Measurements from ENCODE around the gene FGD3.

The FGD3 gene

DNA sequence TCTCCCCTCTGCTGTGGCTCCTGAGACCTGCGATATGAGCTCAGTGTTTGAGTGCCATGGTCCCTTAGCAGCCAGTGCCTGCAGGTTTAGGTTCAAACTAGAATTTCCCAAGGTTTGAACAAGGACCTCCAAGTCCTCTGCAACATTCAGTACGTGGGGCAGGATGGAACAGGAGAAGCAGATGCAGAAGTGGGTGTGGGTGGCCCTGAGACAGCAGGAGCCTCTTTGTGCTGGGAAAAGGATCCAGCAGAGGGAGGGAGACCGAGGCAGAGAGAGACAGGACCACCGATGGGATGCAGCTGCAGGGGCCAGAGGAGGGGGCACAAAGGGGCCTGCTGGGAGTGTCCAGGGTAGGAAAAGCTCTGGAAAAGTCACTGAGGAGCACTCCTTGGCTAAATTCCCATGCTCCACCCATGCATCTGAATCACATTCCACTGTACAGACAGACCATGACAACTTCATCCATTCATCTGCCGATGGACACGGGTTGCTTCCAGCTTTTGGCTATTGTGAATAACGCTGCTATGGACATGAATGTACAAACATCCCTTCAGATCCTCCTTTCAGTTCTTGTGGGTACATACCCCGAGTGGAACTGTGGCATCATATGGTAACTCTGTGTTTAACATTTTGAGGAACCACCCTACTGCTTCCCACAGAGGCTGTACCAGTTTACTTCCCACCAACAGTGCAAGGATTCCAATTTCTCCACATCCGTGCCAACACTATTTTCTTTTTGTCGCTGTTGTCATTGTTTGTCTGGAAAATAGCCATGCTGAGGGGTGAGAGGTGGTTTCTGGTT lies 84.5 kb downstream of the FGD3 start:
- no peak for DNase-seq

DNA sequence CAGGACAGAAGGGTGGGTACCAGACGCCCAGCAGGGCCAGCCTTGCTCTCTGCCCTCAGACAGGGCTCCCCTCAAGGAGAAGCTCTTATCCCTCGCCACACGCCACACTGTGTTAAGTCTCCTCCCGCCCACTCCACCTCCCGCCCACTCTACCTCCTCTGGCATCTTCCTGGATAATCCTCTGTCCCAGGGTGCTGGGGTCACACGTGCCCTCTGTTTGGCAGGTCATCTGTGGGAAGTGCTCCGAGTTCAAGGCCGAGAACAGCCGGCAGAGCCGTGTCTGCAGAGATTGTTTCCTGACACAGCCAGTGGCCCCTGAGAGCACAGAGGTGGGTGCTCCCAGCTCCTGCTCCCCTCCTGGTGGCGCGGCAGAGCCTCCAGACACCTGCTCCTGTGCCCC lies 85.2 kb downstream of the FGD3 start:
- DNase-seq, result no peak

DNA sequence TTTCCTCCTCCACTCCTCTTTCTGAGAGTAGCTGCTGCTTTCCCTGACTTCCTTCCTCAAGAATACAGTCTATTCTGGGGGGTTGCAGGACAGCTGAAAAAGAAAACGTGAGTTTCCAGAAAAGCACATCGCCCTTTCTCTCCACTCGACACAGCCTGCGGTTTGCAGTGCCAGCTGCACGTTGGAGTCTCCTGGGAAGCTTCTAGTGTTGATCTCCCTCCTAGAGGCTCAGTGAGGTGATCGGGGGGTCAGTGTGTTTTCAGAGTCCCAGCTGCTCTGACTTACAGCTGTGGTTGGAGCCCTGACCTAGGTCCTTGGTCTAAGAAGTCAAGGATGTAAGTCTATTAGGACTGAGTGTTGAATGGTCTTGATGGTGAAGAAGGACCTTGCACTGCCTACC lies 86.2 kb downstream of the FGD3 start:
- no peak for DNase-seq

DNA sequence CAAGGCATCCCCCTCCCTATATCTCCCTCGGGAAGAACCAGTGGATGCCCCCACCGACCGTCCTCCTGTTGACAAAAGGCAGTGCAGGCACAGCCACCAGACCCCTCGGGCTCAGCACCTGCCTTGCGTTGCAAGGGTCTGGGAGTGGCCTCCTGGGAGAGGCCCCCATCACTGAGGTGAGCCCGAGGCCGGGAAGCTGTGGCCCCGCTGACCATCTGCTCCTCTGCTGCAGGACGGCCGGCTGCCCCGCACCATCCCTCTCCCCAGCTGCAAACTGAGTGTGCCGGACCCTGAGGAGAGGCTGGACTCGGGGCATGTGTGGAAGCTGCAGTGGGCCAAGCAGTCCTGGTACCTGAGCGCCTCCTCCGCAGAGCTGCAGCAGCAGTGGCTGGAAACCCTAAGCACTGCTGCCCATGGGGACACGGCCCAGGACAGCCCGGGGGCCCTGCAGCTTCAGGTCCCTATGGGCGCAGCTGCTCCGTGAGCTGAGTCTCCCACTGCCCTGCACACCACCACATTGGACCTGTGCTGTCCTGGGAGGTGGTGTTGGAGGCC lies 87.9 kb downstream of the FGD3 start:
- DNase-seq, result no peak

DNA sequence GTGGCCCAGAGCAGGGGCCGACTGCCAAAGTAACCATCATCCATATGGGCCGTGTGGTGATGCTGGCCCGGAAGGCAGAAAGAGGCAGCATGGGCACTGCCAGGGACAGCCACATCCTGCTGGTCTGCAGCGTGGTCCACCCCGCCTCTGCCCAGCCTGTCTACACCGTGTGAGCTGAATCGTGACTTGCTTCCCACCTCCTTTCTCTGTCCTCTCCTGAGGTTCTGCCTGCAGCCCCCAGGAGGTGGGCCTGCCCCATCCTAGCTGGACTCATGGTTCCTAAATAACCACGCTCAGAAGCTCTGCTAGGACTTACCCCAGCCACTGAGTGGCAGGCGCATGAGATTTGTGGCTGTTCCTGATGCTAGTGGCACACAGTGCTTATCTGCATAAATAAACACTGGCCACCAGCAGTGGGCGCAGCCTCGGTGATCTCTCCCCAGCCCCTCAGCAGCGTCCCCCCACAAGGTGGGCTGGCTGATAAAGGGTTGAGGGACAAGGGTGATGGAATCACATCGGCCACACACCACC lies 88.6 kb downstream of the FGD3 start:
- DNase-seq, result no peak

DNA sequence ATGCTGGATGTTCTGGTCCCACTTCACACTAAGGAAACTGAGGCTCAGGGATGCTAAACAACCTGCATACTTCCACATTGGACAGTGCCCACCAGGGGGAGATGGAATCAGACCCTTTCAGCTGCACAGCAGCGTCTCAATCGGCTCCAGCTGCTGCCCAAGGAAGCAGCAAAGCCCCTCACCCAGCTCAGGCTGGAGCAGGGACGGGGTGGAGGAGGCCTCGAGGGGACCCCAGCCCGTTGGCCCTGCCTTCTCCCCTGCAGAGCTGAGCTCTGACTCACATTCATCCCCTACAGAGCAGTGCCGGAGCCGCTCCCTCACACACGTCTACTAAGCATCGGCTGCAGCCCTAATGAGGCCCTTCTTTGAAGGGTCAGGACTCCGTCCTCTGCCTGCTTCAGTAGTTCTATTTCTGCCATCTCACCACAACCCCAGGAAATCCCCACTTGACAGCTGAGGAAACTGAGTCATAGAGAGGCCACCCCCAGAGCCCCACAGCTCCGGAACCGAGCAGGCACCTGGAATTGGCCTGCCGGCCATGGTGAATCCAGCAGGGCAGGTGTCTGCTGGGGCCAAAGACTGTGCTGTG lies 89.7 kb downstream of the FGD3 start:
- DNase-seq, result no peak

DNA sequence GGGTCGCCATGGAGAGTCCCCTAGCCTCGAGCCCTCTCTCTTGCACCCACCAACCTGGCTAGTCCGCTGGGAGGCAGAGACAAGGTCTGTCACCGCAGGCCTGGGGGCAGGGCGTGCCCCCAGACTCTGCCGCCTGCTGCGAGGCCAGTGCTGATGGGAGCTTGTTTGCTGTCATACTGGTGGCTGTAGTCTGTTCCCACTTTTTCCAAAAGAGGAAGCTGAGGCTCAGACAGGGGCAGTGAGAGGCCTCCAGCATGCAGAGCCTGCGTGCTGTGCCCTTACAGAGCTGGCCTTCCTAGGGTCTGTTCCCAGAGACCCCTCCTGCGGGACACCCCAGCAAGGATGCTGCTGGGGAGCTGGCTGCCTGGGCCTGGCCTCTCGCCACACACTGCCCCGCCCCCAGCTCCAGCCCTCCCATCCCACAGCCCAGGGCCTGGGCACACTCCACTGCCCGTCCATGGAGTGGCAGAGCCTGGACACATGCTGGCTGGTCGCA lies 90.2 kb downstream of the FGD3 start:
- DNase-seq, result no peak

DNA sequence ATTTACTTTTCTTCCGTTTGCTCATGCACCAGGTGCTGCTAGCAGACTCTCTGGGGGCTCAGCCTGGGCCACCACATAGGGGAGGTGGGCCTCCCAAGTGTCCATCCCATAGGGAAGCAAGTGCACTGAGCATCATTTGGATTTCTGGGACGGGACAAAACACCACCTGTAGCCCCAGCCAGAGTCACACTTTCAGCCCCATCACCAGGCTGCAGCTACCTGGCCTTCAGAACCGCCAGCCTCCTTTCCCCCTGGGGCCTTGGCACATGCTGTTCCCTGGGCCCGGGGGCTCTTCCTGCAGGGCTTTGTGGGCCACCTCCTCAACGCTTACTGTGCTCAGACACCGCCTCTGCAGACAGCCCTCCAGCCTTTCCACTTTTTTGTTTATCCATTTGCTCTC lies 91.6 kb downstream of the FGD3 start:
- DNase-seq, result no peak

DNA sequence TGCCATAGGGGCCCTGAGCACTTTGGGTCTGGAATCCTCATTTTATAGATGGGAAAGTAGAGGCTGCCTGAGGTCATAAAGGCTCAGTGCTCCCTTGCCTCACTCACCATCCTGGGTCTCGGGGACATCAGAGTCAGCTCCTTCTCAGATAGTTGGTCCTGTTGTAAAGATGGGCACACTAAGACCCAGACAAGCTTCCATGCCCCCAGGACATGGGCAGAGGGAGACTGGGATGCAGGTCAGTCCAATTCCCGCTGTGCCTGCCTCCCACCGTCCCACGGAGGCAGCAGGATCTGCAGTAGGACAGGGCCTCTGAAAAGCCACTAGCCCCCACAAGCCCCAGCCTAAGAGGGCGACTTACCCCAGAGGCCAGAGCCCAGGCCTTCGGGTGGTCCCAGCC lies 92.1 kb downstream of the FGD3 start:
- no peak for DNase-seq

DNA sequence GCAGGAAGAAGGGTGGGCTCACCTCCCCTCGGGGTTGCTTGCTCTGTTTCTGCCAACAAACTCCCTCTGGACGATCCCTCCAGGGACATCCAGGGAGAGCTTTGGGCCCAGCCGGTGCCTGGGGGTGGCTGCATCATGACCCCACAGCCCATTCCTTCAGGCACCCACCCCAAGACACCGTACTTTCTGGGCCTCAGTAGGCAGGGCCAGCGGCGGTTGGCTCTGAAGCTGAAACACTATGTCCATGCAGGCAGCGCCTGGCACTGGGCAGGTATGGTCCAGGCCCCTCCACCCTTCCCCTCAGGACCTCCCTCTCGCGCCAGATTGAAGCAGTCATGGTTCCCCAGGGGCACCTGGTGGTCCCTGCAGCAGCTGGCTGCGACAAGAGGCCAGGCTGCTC lies 92.7 kb downstream of the FGD3 start:
- DNase-seq, result no peak

DNA sequence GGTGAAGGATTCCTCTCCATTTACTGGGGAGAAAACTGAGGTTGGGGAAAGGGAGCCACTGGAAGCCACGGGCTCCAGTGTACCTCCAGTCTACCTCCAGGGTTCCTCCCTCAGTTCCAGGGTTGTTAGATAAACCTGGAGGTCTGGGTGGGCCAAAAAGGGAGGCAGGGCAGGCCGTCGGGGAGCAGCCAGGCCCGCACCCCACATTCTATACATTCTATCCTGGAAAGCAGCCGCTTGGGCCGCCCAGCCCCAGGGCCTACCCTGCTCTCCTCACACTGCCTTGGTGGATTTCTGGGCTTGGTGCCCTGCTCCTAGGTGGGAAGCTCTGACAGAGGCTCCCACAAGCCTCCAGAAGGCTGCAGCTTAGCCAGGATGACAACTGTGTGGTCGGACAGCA lies 93.1 kb downstream of the FGD3 start:
- DNase-seq, result no peak

DNA sequence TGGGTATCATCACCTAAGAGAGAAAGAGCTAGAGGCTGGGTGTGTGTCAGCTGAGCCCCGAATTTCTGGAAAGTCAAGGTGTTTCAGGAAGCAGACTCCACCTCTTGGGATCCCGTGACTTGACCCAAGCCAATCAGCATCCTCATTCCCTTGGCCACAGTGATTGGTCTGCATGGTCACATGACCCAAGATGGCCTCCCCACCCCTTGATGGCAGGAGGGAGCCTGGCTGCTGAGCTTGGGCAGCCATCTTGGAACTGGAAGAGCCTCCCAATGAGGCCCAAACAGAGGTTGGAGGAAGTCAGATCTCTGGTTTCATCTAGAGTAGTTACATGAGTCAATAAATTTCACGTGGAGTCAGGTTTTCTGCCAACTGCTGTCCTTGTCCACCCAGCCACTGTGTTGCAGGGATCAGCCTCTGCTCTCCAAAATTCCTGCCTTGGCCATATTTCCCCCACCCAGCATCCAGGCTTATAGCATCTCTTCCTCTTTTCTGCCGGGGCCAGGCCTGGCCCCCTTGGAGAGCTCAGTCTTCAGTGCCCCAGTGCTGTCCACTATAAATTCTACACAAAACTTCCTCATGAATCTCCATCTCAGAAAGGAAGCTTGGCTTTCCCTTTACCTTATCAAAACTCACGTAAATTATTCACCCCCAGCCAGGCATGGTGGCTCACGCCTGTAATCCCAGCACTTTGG lies 93.9 kb downstream of the FGD3 start:
- DNase-seq, result peak in 1 of 5 experiments; percentile 41

DNA sequence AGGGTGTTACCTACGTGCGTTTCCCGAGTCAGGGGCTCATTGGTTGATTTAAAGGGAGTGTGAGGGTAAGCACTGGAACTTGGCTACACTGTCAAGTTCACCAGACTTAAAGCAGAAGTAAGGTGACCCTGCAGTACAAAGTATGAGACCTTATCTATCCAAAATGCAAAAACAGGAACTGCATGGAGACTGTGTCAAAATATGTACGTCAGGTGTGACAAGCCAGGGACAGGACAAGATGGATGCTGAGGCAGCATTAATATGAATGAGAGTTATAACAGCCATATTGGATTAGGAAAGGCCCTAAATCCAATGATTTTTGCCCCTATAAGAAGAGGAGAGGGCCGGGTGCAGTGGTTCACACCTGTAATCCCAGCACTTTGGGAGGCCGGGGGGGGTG lies 95.8 kb downstream of the FGD3 start:
- DNase-seq, result no peak

DNA sequence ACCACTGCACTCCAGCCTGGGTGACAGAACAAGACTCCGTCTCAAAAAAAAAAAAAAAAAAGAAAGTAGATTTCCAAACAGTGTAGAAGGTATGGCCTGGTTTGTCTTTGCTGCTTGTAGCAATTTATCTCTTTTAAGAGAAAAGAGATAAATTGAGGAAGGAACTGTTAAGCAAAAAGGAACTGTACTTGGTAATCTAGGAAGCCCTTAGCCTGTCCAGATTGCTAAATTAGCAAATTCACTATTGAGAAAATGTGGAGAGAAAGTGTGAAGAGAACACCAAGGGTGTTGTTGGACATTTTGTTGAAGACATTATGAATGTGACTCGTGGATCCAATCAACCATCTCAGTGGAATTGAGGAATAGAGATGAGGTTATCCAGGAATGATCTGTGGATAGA lies 98.2 kb downstream of the FGD3 start:
- DNase-seq, result no peak

DNA sequence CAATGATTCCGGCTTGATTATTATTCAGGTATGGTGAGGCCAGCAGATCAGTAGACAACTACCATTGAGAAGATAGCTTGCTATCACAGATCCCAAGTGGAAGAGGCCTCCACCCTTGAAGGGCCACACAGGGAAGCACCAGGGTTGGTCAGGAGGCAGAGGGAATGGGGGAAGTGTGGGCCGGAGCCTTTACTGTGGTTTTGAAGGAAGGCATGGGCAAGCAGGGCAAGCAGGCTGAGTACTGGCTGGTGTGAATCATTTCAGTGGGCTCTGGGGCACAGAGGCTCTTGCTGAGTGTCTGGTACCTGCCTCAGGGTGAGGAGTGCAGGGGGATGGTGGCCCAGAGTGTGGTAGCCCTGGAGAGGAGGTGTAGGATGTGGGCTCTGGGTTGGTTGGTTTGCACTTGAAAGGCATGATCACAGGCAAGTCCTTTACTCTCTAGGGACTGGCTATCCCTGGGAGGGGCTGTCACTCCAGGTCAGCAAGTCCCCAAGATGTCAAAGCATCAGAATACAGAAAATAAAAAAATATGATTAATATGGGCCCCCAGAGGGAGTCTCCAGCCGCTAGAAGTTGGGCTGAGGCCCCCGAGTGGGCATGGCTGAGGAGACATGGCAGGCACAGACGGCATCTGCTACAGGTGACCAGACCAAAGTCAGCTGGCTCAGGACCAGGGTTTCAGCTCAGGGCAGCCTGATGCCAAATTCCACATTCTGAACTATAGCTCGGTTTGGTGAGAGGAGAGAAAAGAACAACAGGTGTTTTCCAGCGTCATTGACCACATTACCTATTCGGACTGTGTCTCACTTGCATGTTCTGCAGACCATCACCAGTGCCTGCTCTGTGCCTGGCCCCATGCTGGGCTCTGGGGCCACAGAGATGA lies 101.5 kb downstream of the FGD3 start:
- no peak for DNase-seq

DNA sequence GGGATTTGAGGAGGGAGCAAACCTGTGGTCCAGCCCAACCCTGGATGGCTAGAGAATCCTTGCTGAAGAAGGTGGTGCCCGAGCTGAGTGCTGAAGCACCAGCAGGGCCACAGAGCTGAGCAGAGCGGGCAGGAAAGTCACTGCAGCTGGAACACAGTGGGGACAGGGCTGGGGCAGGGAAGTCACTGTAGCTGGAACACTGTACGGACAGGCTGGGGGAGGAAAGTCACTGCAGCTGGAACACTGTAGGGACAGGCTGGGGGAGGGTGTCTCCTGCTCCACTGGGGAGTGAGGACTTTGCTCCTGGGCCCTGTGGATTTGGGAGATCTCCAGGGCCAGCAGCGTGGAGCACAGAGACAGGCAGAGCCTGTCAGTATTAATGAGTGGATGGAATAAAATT lies 102.2 kb downstream of the FGD3 start:
- no peak for DNase-seq

DNA sequence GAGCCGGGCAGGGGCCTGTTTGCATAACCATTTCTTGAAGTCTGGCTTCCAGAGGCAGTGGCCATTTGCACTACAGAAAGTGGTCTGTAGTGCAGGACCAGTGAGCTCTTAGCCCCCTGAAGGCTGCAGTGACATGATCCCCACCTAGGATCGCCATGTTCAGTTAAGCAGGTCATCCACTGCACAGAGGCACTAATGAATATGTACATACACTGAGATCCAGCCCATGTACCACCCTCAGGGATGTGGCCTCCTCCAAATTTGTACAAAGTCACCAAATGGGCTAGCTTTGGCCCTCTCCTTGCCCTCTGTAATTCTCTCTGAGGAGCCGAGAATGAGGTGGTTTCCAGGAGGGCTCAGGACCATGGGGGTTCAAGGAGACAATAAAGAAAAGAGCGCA lies 102.9 kb downstream of the FGD3 start:
- no peak for DNase-seq

DNA sequence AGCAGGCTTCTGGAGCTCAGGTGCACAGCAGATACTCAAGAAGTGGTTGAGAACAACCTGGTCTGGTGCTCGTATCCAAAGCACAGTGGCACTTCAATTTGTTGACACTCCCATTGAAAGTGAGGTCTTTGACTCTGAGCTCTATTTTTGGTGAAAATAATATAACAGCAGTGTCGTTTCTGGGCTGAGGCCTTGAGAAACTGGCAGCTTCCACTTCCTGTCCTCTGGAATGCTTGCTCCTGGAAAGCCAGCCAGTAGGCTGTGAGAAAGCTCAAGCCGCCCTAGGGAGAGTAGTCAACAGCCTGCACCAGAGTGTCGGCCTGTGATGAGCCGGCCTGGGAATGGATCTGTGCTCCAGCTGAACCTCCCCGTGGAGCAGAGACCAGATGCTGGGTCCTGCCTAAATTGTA lies 104.4 kb downstream of the FGD3 start:
- no peak for DNase-seq

DNA sequence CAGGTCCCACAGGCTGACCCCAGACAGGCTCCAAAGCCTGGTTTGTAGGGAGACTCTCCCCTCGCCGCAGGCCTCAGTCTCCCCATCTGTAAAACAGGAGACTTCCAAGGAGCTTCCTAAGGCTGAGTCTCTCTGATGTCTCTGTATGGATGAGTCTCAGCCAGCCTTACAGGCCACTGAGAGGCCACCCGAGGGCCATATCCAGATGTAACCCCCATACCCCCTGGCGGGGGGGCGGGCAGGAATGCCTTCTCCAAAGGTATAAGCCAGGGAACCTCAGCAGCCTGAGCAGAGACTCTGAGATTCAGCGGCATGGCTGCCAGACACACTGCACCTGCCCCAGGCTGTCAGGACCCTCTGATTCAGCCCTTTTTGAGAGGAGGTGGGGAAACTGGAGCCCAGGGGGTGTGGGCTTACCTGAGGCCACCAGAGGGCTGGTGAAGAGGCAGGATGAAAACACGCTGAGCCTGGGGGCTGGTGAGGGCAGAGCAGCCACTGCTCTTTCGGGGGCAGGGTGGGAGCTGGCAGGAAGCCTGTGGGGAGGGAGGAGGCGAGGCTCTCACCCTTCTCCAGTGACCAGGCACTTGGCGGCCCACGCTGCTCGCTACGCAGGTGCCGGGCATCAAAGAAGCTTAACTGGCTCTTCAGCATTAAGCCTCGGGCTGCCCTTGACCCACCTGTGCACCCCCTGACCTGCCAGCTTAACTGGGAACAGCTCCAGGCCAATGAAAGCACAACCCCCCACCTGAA lies 105.6 kb downstream of the FGD3 start:
- no peak for DNase-seq

DNA sequence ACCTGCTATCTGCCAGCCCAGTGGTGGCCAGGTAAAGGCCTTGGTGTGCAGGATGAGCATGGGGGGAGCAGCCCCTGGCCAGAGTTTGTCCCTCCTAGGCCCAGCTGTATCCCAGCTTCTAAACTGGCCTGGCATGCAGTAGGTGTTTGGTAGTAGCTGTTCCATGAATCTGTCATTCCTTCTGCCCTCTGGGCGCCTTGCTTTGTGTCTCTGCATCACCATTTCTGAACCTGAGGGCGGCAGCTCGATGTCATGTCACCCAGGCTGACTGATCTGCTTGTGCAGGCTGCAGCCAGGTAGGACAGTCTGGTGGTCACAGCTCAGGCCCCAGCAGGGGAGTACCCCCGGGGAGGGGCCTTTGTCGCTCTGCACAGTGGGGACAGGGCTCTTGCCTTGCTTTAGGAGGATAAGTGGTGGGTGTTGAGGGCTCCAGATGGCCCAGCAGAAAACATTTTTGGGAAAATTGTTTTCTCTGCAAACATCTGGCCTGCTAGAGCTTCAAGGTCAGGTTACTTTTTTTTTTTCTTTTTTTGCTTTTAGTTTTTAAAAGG lies 106.5 kb downstream of the FGD3 start:
- DNase-seq, result no peak

Measured in T-helper 2 cell (primary cell).